ENCODE data around the gene MARCHF5.
A peak's percentile ranks its signal among the peaks of the same experiment; 100 is the strongest.
"Not testable (repeated sequence)": the region's sequence is repeated elsewhere in the genome, so short reads cannot be mapped to it uniquely, and the experiment has no call there.

The MARCHF5 gene

GRCh38 chr10:92382631-92383030 lies 91.7 kb downstream of the MARCHF5 start:
- no peak overlapping the region for H3K4me3 ChIP-seq (ENCODE audit: low read depth, low read length)
- in situ Hi-C loops (cut with HindIII; ENCODE audit: low sequenced_read_pairs) = no loop called here
- no peak for TF ChIP-seq CTCF (IDR thresholded peaks at IDR 0.05; ENCODE audit: low read depth, low read length, missing control alignments)
- DNase-seq (ENCODE audit: low read depth) = no peak

- no peak for TF ChIP-seq CTCF (IDR thresholded peaks at IDR 0.05; ENCODE audit: low read depth, low read length, missing control alignments)
- DNase-seq (ENCODE audit: low read depth) = no peak
- in situ Hi-C loops (cut with HindIII; ENCODE audit: low sequenced_read_pairs) = no loop called here
These were observed 93.8 kb downstream of the MARCHF5 start for GRCh38 chr10:92384741-92385140.

GRCh38 chr10:92385831-92386230 lies 94.9 kb downstream of the MARCHF5 start:
- no peak for TF ChIP-seq CTCF (IDR thresholded peaks at IDR 0.05; ENCODE audit: low read depth, low read length, missing control alignments)
- H3K4me3 ChIP-seq (ENCODE audit: low read depth, low read length) = no peak overlapping the region
- no peak for DNase-seq (ENCODE audit: low read depth)
- in situ Hi-C loops (cut with HindIII; ENCODE audit: low sequenced_read_pairs) = no loop called here

More at GRCh38 chr10:92384741-92385140, 93.8 kb downstream of the MARCHF5 start:
- H3K4me3 ChIP-seq (ENCODE audit: low read depth, low read length) = no peak overlapping the region

GRCh38 chr10:92387289-92387940 lies 96.4 kb downstream of the MARCHF5 start:
- in situ Hi-C loops (cut with HindIII; ENCODE audit: low sequenced_read_pairs) = no loop called here
- H3K4me3 ChIP-seq (ENCODE audit: low read depth, low read length) = no peak overlapping the region
- TF ChIP-seq CTCF (IDR thresholded peaks at IDR 0.05; ENCODE audit: low read depth, low read length, missing control alignments) = no peak
- DNase-seq (ENCODE audit: low read depth) = peak; percentile 49

GRCh38 chr10:92393173-92393572 lies 102.2 kb downstream of the MARCHF5 start:
- in situ Hi-C loops (cut with HindIII; ENCODE audit: low sequenced_read_pairs); DNase-seq (ENCODE audit: low read depth); H3K4me3 ChIP-seq (ENCODE audit: low read depth, low read length): not testable (repeated sequence)

GRCh38 chr10:92395271-92395670 lies 104.3 kb downstream of the MARCHF5 start:
- no peak for DNase-seq (ENCODE audit: low read depth)
- no peak for TF ChIP-seq CTCF (IDR thresholded peaks at IDR 0.05; ENCODE audit: low read depth, low read length, missing control alignments)
- H3K4me3 ChIP-seq (ENCODE audit: low read depth, low read length) = no peak overlapping the region
- in situ Hi-C loops (cut with HindIII; ENCODE audit: low sequenced_read_pairs) = no loop called here

GRCh38 chr10:92402234-92402633 lies 111.3 kb downstream of the MARCHF5 start:
- in situ Hi-C loops (cut with HindIII; ENCODE audit: low sequenced_read_pairs) = loop anchor here (25.0 kb wide), 1 partner anchor 315 kb away; no protein-coding TSS in a partner anchor
- H3K4me3 ChIP-seq (ENCODE audit: low read depth, low read length); DNase-seq (ENCODE audit: low read depth): not testable (repeated sequence)
